H9 (cell line): ENCODE results near the gene SSX4B. TPM values are rescaled to one million over a fixed set of nuclear protein-coding genes. Genes with fewer than 3 reads are reported as not detected.
"Not testable (repeated sequence)": the region's sequence is repeated elsewhere in the genome, so short reads cannot be mapped to it uniquely, and the experiment has no call there.

Source experiments
- DNase-seq: peaks from one replicate; pipeline ENCODE4 v3.0.0-alpha.2; 2017
- H2AFZ ChIP-seq: one replicate; pipeline ENCODE4 v1.6.1; 2013; ENCODE audit warnings: mild to moderate bottlenecking, low read length, control low read depth, moderate library complexity
- H2AK5ac ChIP-seq: 2 replicates; pipeline ENCODE4 v1.6.1; 2013; ENCODE audit warnings: low read length, control low read depth, mixed read lengths; ENCODE audit not compliant: insufficient read length
- H2BK120ac ChIP-seq: one replicate; pipeline ENCODE4 v1.6.1; 2013; ENCODE audit warnings: low read depth, mild to moderate bottlenecking, low read length, control low read depth, inconsistent platforms; ENCODE audit not compliant: poor library complexity, severe bottlenecking
- H2BK12ac ChIP-seq: 2 replicates; pipeline ENCODE4 v1.6.1; 2013; ENCODE audit warnings: low read length, control low read depth, mixed read lengths, low read depth; ENCODE audit not compliant: insufficient read length
- H2BK15ac ChIP-seq: 2 replicates; pipeline ENCODE4 v1.6.1; 2013; ENCODE audit warnings: low read depth, low read length, control low read depth
- H2BK20ac ChIP-seq: one replicate; pipeline ENCODE4 v1.6.1; 2013; ENCODE audit warnings: low read depth, mild to moderate bottlenecking, low read length, control low read depth, inconsistent platforms; ENCODE audit not compliant: poor library complexity, severe bottlenecking
- H2BK5ac ChIP-seq: 2 replicates; pipeline ENCODE4 v1.6.1; 2013; ENCODE audit warnings: low read length, control low read depth, mixed read lengths; ENCODE audit not compliant: insufficient read length
- H3K14ac ChIP-seq: 2 replicates; pipeline ENCODE4 v1.6.1; 2013; ENCODE audit warnings: low read length, control low read depth; ENCODE audit not compliant: insufficient read depth
- H3K18ac ChIP-seq: 2 replicates; pipeline ENCODE4 v1.6.1; 2013; ENCODE audit warnings: low read depth, mild to moderate bottlenecking, mixed read lengths, low read length, control low read depth; ENCODE audit not compliant: insufficient read length
- H3K23ac ChIP-seq: 2 replicates; pipeline ENCODE4 v1.6.1; 2013; ENCODE audit warnings: low read length, control low read depth, mixed read lengths, low read depth; ENCODE audit not compliant: insufficient read length
- H3K23me2 ChIP-seq: 2 replicates; pipeline ENCODE4 v1.6.1; 2013; ENCODE audit warnings: low read depth, mild to moderate bottlenecking, mixed read lengths, low read length, control low read depth; ENCODE audit not compliant: insufficient read length, poor library complexity, severe bottlenecking
- H3K27ac ChIP-seq: 2 replicates; pipeline ENCODE4 v1.5.1; 2013; ENCODE audit warnings: low read length, control low read depth, mixed read lengths, low read depth; ENCODE audit not compliant: insufficient read length
- H3K27me3 ChIP-seq: 2 replicates; pipeline ENCODE4 v1.6.1; 2013; ENCODE audit warnings: low read length, control low read depth, inconsistent platforms; ENCODE audit not compliant: insufficient read depth
- H3K4ac ChIP-seq: 2 replicates; pipeline ENCODE4 v1.6.1; 2013; ENCODE audit warnings: low read depth, mild to moderate bottlenecking, control low read depth, inconsistent platforms, low read length, moderate library complexity
- H3K4me1 ChIP-seq: 2 replicates; pipeline ENCODE4 v1.6.1; 2013; ENCODE audit warnings: low read length, control low read depth, inconsistent platforms; ENCODE audit not compliant: insufficient read depth
- H3K4me2 ChIP-seq: 2 replicates; pipeline ENCODE4 v1.6.1; 2013; ENCODE audit warnings: low read length, control low read depth, mixed read lengths; ENCODE audit not compliant: insufficient read length, insufficient read depth
- H3K56ac ChIP-seq: 2 replicates; pipeline ENCODE4 v1.6.1; 2013; ENCODE audit warnings: low read depth, mild to moderate bottlenecking, mixed read lengths, low read length, control low read depth; ENCODE audit not compliant: insufficient read length
- H3K79me1 ChIP-seq: 2 replicates; pipeline ENCODE4 v1.6.1; 2013; ENCODE audit warnings: low read depth, mild to moderate bottlenecking, moderate library complexity, low read length, control low read depth, inconsistent platforms; ENCODE audit not compliant: insufficient read depth, poor library complexity, severe bottlenecking
- H3K79me2 ChIP-seq: 2 replicates; pipeline ENCODE4 v1.6.1; 2013; ENCODE audit warnings: low read length, control low read depth, inconsistent platforms; ENCODE audit not compliant: insufficient read depth
- H3K9ac ChIP-seq: 2 replicates; pipeline ENCODE4 v1.6.1; 2013; ENCODE audit warnings: low read length, control low read depth, mixed read lengths; ENCODE audit not compliant: insufficient read length; ENCODE audit errors: extremely low read depth
- H3K9me3 ChIP-seq: one replicate; pipeline ENCODE4 v1.6.1; 2013; ENCODE audit warnings: low read depth, low read length, inconsistent platforms; ENCODE audit not compliant: control insufficient read depth
- H3T11ph ChIP-seq: one replicate; pipeline ENCODE4 v1.6.1; 2013; ENCODE audit warnings: mild to moderate bottlenecking, low read length, control low read depth, inconsistent platforms
- H4K20me1 ChIP-seq: one replicate; pipeline ENCODE4 v1.6.1; 2013; ENCODE audit not compliant: control insufficient read depth, insufficient read length, insufficient read depth
- H4K5ac ChIP-seq: 2 replicates; pipeline ENCODE4 v1.6.1; 2013; ENCODE audit warnings: low read depth, mild to moderate bottlenecking, mixed read lengths, low read length, control low read depth; ENCODE audit not compliant: insufficient read length
- H4K8ac ChIP-seq: replicated peaks from 2 replicates; pipeline ENCODE4 v1.6.1; 2013; ENCODE audit warnings: low read length, control low read depth, mixed read lengths, low read depth; ENCODE audit not compliant: insufficient read length
- H4K91ac ChIP-seq: 2 replicates; pipeline ENCODE4 v1.6.1; 2013; ENCODE audit warnings: low read depth, mild to moderate bottlenecking, moderate library complexity, mixed read lengths, low read length, control low read depth; ENCODE audit not compliant: insufficient read length
- H3K27ac Mint-ChIP-seq, 3 experiments: 2 replicates in 2 of 3; 3 replicates in 1 of 3; pipeline ENCODE4 v1.8.0; 2020 to 2021; ENCODE audit warnings: mixed read lengths in 3 of 3, mild to moderate bottlenecking in 1 of 3, moderate library complexity in 1 of 3
- H3K27me3 Mint-ChIP-seq: 2 replicates; pipeline ENCODE4 v1.8.0; 2021; ENCODE audit warnings: low read depth, mild to moderate bottlenecking, moderate library complexity, mixed read lengths
- H3K36me3 Mint-ChIP-seq, 3 experiments: 2 replicates in 2 of 3; 3 replicates in 1 of 3; pipeline ENCODE4 v1.8.0; 2020 to 2021; ENCODE audit warnings: low read depth in 3 of 3, mixed read lengths in 3 of 3; ENCODE audit not compliant: insufficient read depth in 1 of 3
- H3K4me1 Mint-ChIP-seq, 2 experiments: 2 replicates each; pipeline ENCODE4 v1.8.0; 2020; ENCODE audit warnings: mixed read lengths in 2 of 2
- H3K4me3 Mint-ChIP-seq, 2 experiments: 2 replicates in 1 of 2; 3 replicates in 1 of 2; pipeline ENCODE4 v1.8.0; 2020 to 2021; ENCODE audit warnings: mild to moderate bottlenecking in 2 of 2, mixed read lengths in 2 of 2, moderate library complexity in 1 of 2
- H3K9me3 Mint-ChIP-seq, 2 experiments: 2 replicates in 1 of 2; 3 replicates in 1 of 2; pipeline ENCODE4 v1.8.0; 2020; ENCODE audit warnings: mild to moderate bottlenecking in 2 of 2, mixed read lengths in 2 of 2, moderate library complexity in 1 of 2
- WGBS: extraction: QIAGEN DNeasy Blood & Tissue Kit; methylation state at CpG from one replicate; pipeline ENCODE4 v1.1.7; 2013; ENCODE audit warnings: missing lambda C conversion rate, low lambda C conversion rate, mixed read lengths; ENCODE audit not compliant: insufficient read length; ENCODE audit errors: extremely low coverage; 5-methylcytosine and 5-hydroxymethylcytosine counted together
- total RNA-seq: library from RNA; stranded (reverse); gene quantifications from 2 replicates; pipeline ENCODE4 v1.2.1, GENCODE V29; 2021

Gene SSX4B
- total RNA-seq, 1 experiment from 2014 or later: not detected

- H3K9ac ChIP-seq, H3K79me1 ChIP-seq, H2BK120ac ChIP-seq, H3K56ac ChIP-seq, H3K27me3 Mint-ChIP-seq, H2BK5ac ChIP-seq, H3K27ac Mint-ChIP-seq, H3K18ac ChIP-seq, H4K8ac ChIP-seq, H4K20me1 ChIP-seq, H2AFZ ChIP-seq, H3T11ph ChIP-seq, DNase-seq, H3K23ac ChIP-seq, H3K27ac ChIP-seq, H3K23me2 ChIP-seq, H3K4me2 ChIP-seq, H4K5ac ChIP-seq, H3K4me3 Mint-ChIP-seq, H3K14ac ChIP-seq, H2BK15ac ChIP-seq, H2BK12ac ChIP-seq, H2AK5ac ChIP-seq, H3K4me1 Mint-ChIP-seq, H4K91ac ChIP-seq, H3K79me2 ChIP-seq, H3K4ac ChIP-seq, H3K36me3 Mint-ChIP-seq, H2BK20ac ChIP-seq, H3K9me3 ChIP-seq, H3K9me3 Mint-ChIP-seq, H3K4me1 ChIP-seq, H3K27me3 ChIP-seq: not testable (repeated sequence)
- no CpG with 5 or more reads among the region's 16 CpGs for WGBS
Measured at GRCh38 chrX:48383239-48383638, 28.5 kb downstream of the SSX4B start, which contains the start of gene SSX4. Gene SSX4, plus strand, starts transcription at chrX:48383539. Its CDS starts 515 bp downstream, at chrX:48384054.

DNA sequence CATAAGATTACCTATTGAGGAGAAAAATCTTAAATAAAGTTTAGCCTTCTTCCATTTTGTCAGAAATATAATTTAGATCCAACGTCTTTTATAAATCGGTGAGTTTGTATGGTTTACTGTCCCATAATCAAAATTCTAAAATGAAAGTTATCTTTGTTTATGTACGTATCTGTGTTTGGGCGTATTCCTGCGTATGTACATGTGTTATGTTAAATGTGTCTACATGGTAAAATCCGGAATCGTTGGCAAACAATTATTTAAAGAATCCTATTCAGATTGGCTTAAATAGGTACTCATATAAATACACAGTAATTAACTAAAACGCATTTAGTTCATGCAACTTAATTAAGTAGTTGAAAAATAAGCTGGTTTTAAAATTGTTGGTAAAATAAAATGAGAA, 41.4 kb downstream of the SSX4B start:
- H3K23ac ChIP-seq, H2BK120ac ChIP-seq, H4K8ac ChIP-seq, H2AK5ac ChIP-seq, H2BK12ac ChIP-seq, H2BK5ac ChIP-seq, H3K4me1 Mint-ChIP-seq, H3K27me3 ChIP-seq, H3K4me3 Mint-ChIP-seq, DNase-seq, H3K27ac ChIP-seq, H3K56ac ChIP-seq, H3K27me3 Mint-ChIP-seq, H2AFZ ChIP-seq, H3K4ac ChIP-seq, H3K18ac ChIP-seq, H3K4me1 ChIP-seq, H3K27ac Mint-ChIP-seq, H3K9me3 ChIP-seq, H3K23me2 ChIP-seq, H4K20me1 ChIP-seq, H4K91ac ChIP-seq, H4K5ac ChIP-seq, H3K14ac ChIP-seq, H3T11ph ChIP-seq, H3K9ac ChIP-seq, H3K36me3 Mint-ChIP-seq, H3K4me2 ChIP-seq, H3K79me1 ChIP-seq, H3K79me2 ChIP-seq, H2BK15ac ChIP-seq, H2BK20ac ChIP-seq: not testable (repeated sequence)
- WGBS: no CpG with 5 or more reads among the region's 8 CpGs
- peaks cover 12 to 14% of the 10 kb centered on the region in 2 experiments; a peak in 4 of 5 replicates for H3K9me3 Mint-ChIP-seq
